COLO668 (cell line): ENCODE data around the gene MEMO1.
"Not testable (repeated sequence)": the region's sequence is repeated elsewhere in the genome, so short reads cannot be mapped to it uniquely, and the experiment has no call there.

Experiments used
- DNase-seq: peaks from one replicate; lab custom pipeline; 2025; ENCODE audit not compliant: unreplicated experiment; lab: John Stamatoyannopoulos, UW

The MEMO1 gene

DNA sequence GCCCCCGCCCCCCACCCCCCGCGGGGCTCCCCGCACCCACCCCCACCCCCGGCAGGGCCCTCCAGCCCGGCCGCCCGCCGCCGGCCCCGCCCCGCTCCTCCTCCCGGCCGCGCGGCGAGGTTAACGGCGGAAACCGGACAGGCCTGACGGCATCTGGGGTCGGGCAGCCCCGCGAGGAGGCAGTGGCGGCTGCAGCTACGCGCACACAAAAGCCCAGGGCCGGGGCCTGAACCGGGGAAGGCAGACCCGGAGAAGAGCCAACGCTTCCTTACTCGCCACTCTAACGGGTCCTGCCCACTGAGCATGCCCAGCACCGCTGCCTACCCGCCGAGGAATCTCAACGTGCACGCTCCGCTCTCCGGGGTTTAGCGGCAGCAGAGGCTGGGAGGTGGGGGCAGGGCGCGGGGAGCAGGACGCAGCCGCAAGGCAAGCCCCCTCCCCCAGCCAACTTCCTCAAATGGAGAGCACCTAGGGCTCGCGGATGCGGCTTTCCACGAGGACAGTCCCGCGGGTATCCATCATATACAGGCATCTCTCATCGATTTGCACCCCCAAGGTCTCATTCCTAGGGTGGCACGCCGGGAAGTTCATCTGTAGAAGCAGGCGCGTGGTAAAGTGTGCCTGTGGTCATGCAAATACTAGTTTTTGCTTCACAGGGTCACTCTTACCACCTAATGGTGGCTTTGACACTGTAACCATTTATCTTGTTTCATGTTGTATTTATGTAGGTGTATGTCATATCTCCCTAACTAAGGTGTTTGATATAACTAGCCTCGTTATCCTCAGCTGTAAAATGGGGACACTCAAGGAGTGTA, at the start of gene MEMO1:
MEMO1 (minus strand) TSS at position 339 of the 815 bp plus-strand sequence. CDS start 761 bp downstream, outside the sequence.
- peak; percentile 96 for DNase-seq

DNA sequence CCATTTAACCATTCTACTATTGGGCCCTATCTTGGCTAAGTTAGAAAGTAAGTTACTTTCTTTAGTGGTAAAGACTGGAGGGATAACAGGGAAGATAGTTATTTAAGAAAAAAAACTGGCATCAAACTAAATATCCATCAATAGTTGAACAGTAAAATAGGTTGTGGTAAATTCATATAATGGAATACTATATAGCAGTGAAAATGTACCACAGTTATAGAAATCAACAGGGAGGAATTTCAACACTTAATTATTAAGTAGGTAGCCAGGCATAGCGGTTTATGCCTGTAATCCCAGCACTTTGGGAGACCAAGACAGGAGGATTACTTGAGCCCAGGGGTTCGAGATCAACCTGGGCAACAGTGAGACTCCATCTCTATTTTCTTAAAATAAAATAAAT, 49.5 kb upstream of the MEMO1 start:
- no peak for DNase-seq

DNA sequence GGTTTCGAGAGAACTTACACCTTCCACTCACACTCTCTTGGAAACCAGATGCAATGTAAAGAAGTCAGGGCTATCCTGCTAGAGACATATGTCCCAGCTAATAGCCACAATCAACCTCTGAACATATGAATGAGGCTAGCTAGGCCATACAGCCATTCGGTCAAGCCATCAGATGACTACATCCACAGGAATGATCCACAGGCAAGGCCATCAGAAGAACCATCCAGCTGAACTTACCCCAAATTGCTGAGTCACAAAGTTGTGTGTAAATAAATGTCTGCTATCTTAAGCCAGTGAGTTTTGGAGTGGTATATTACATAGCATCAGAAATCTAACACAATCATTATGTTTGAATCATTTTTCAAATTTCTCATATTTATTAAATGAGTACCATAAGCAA, 47.3 kb upstream of the MEMO1 start:
- DNase-seq: no peak

DNA sequence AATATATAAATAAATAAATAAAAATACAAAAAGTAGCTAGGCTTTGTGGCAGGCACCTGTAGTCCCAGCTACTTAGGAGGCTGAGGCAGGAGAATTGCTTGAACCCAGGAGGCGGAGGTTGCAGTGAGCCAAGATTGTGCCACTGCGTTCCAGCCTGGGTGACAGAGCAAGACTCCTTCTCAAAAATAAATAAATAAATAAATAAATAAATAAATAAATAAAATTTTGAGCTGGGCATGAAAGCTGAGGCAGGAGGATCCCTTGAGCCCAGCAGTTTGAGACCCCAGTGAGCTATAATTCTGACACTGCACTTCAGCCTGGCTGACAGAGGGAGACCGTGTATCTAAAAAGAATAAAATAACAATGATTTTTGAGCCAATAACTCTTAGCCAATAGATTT, 43.8 kb upstream of the MEMO1 start:
- DNase-seq: not testable (repeated sequence)

DNA sequence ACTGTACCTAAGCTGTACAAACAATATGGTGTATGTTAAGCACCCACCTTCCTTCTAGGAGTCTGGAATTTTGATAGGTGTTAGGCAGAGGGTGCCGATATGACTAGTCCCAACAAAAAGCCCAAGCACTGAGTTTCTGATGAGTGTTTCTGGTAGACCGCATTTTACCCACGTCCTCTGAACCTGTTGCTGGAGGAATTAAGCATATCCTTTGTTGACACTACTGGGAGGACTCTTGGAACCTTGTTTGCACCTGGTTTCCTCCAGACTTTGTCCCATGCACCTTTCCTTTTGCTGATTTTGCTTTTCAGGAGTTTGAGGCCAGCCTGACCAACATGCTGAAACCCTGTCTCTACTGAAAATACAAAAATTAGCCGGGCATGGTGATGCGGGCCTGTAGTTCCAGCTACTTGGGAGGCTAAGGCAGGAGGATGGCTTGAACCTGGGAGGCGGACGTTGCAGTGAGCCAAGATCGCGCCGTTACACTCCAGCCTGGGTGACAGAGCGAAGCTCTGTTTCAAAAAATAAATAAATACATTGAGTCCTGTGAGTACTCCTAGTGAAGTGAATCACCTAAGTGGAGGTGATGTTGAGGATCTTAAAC, 41.1 kb upstream of the MEMO1 start:
- no peak for DNase-seq

DNA sequence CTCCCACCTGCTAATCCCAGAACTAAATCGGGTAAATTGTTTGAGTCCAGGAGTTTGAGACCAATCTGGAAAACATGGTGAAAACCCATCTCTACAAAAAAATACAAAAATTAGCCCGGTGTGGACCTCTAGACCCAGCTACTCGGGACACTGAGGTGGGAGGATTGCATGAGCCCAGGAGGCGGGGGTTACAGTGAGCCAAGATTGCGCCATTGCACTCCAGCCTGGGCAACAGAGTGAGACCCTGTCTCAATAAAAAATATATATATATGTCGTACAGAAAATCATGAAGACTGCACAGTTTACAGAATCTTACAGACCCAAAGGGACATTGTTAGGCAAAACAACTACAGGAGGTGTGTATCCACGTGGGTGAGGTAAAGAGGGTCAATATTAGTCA, 32.8 kb upstream of the MEMO1 start:
- no peak for DNase-seq

DNA sequence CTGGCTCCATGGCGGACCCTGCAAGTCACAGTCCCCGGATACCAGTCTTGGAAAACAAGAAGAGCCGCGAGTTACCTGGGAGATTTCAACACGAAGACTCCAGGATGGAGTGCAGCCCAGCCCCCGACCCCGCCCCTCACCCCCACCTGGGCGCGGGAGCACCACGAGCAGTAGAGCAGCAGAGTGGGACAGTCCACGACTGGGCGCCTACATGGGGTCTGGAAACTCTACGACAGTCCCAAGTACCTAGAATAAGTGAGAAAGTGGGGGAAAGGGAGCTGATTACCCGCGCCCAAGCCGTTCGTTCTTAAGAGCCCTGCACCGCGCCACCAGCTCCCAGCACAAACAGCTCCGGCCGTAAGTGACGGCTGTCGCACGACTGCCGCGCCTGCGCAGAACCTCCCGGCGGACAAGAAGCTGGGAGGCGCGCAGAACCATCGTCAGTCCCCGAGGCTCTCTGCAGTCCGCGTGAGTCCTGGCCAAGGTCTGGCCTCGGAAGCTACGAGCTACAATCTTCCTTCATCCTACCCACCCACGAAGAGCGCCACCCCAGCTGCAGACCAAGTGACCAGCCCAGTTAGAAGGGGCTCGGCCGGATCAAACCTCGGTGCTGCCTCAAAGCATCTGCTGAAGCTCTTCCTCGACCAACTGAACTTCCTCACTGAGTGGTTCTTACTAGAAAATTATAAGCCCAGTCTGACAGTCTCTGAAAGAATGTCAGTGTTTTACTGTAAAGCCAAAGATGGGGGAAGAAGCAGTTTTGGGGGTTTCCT, 28.8 kb upstream of the MEMO1 start, which contains the start of gene DPY30:
DPY30 (minus strand) TSS at position 359 of the 773 bp plus-strand sequence; CDS start at position 10, 349 bp downstream.
- peak; percentile 92 for DNase-seq

DNA sequence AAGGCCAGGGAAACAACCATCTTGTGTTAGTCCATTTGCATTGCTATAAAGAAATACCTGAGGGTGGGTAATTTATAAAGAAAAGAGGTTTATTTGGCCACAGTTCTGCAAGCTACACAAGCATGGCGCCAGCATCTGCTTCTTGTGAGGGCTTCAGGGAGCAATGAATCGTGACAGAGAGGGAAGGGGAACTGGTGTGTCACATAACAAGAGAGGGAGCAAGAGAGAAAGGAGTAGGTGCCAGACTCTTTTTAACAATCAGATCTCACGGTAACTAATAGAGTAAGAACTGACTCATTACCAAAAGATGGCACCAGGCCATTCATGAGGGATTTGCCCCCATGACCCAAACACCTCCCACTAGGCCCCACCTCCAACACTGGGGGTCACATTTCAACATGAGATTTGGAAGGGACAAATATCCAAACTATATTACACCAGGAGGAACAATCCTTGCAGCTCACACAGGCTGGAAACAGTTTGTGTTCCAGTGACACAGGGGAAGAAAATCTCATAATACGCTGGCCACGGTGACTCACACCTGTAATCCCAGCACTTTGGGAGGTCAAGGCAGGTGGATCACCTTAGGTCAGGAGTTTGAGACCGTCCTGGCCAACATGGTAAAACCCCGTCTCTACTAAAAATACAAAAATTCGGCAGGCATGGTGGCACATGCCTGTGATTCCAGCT, 23.5 kb upstream of the MEMO1 start:
- not testable (repeated sequence) for DNase-seq

DNA sequence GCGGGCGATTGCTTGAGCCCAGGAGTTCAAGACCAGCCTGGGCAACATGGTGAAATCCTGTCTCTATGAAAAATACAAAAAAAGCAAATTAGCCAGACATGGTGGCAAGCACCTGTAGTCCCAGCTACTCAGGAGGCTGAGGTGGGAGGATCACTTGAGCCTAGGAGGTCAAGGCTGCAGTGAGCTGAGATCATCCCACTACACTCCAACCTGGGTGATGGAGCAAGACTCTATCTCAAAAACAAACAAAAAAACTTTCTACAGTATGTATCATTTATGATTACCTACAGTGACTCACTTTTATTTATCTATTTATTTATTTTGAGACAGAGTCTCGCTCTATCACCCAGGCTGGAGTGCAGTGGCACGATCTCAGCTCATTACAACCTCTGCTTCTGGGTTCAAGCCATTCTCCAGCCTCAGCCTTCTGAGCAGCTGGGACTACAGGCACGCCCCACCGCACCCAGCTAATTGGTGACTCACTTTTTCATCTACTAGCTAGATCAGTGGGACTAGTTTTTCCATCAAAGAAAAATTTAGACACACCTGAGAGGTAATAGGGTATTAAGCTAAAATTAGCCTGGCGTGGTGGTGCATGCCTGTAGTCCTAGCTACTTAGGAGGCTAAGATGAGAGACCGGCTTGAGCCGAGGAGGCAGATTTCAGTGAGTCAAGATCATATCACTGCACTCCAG, 8.1 kb upstream of the MEMO1 start:
- DNase-seq: not testable (repeated sequence)

DNA sequence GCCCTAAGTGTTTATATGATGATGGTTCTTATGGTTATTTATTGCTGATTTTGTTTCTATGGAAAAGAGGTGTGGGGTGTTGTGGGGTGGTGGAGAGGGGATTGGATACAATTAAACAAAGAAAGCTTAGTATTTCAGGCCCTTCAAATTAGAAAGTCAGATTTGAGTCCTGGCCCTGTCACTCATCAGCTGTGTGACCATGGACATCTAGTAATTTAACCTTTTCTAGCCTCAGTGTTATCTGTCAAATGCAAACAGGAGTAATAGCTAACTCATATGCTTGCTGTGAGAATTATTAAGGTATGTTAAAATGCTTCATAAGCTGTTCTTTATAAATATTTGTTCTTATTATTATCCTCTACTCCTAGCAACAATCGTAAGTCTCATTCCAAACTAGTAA, 2.1 kb upstream of the MEMO1 start:
- DNase-seq: no peak

DNA sequence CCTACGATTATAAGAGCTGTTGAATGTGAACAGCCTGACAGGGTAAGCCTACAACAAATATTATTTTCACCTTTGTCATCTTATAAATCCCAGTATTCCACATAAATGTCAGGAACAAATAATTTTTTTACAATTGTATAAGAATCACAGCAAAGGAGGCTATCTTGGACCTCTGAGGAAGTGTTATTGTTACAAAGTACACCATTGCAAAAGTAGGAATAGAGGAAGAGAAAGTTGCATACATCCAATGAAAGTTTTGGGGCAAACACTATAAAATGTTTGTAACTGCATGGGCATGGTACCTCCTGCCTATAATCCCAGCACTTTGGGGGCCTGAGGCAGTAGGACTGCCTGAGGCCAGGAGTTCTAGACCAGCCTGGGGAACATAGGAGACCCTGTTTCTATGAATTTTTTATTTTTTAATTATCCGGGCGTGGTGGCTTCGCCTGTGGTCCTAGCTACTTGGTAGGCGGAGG, 715 bp upstream of the MEMO1 start:
- DNase-seq: no peak

DNA sequence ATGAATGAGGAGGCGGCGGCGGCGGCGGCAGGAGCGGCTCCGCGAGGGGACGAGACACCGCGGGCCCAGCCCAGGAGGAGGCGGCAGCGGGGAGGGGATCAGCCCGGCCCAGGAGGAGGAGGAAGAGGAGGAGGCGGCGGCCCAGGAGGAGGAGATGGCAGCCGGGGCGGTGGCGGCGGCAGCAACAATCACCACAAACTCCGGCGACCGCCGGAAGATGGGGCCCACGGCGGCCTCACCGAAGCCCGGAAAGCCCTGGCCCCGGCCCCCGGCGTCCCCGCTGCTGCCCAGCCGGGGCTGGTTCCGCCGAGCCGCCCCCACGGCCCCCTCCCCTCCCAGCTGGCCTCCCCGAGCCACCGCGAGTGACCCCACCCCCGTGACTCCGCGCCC, 533 bp downstream of the MEMO1 start:
- peak; percentile 62 for DNase-seq

DNA sequence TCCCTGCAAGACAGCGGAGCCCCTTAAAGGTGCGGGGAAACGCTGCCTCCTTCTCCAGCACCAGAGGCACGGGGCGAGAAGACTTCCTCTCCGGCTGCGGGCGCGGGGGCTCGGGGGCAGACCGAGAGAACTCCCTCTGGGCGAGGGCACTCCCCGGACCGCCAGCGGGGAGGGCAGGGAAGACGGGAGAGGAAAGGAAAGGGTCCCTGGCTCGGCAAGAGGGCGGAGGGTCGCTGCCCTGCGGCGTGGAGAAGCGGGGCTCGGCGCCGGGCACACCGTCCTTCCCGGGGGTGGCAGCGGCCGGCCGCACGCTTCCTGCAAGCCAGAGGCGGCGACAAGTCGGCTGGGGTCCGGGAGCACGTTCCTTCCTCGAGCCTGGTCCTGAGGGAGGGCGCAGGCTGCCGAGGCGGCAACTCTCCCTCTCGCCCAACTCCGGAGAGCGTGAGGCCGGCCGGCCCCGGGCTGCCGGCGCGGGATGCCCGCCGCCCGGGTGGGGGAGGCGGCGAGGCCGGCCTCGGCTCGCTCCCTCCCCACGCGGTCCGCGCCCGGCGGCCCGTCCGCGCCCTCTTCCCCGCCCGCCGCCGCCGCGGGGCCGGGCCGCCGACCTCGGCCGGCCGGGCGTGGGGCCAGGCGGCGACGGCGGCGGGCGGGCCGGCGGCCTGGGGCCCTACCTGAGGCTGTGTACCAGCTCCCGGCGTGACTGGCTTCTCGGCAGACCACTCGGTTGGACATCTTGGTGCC, 1.1 kb downstream of the MEMO1 start:
- DNase-seq: peak; percentile 57

DNA sequence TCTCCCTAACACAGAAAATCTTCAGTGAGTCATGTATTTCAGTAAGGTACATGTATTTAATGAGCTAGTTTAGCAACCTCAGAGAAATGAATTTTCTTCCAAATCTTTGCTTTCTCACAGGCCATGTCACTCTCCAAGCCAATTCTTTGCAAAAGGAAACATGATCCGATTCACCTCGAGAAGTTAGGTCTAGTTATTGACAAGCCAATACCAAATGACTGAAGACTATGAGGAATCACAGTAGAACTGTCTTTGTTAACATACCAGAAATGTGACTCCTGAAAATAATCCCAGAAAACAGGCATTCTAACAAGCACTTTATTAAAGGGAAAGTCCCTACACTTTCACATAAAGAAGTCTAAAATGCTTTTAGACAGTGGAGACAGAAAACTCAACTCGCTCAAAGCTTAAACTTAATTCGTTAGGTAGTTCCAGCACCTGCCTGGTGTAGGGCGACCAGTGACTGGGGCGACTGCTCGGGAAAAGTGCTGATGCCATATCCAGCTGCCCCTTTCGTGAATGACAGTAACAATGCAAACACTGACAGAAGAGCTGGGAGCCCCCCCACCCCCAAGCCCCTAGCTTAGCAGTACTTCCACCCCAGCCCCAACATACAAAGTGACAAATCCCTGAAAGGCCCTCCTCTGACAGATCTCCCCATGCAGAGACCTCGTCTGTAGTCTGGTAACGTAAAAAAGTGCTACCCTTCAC, 1.8 kb downstream of the MEMO1 start:
- DNase-seq: peak; percentile 44

DNA sequence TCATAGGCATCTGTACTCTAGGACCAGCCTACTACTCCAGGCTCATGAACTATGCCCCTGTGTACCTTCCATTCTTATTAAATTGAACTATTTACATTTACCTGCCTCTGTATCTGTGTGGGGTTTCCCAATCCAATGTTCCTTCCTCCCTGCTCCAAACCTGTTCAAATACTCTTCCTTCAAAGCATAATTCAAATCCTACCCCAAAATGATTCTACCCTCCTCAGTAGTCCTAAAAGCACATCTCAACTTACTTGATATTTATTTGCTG, 3.8 kb downstream of the MEMO1 start:
- no peak for DNase-seq

DNA sequence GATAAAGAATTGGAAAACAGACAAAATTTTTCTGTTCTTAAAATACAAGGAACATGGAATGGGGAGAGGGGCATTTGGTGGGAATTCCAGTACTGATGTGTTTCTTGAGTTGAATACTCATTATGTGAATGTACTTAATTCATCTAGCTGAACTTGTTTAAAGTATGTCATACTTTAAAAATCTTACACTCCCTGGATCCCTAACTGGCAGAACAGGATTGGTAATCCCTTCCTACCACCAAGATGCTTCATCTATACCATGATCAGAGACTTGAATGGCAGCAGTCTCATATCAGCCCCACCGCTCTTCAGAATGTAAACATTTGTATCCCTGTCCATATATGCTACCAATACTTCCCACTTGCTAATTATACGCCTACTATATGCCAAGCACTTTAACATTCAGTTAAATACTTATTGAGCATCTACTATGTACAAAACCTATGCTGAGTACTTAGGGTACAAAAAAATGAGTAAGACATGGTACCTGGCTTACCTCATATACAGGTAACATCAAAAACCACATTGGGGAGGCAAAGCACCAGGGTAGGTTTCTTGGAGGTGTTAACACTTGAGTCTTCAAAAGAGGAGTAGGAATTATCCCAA, 5.3 kb downstream of the MEMO1 start:
- DNase-seq: no peak

DNA sequence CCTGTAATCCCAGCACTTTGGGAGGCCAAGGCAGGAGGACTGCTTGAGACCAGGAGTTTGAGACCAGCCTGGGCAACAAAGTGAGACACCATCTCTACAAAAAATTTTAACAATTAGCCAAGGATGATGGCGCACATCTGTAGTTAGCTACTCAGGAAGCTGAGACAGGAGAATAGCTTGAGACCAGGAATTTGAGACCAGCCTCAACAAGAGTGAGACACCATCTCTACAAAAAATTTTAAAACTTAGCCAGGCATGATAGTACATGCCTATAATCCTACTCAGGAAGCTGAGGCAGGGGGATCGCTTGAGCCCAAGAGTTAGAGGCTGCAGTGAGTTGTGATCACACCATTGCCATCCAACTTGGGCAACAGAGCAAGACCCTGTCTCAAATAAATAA, 7.0 kb downstream of the MEMO1 start:
- DNase-seq: no peak

DNA sequence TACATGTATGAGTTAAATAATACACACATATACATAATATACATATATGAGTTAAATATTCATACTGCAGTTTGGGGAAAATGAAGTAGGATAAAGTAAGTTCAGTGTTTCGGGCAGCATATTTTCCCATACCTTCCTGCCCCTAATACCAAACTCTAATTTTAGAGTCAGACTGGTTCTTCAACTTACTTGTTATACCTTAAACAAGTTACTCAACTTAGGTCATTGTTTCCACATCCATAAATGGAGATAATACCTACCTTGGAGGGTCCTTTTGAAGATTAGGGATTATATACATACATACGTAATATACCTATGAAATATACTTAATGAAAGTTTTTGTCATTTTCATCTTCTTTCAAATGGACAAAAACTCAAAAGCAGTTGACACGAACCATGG, 8.4 kb downstream of the MEMO1 start:
- no peak for DNase-seq

DNA sequence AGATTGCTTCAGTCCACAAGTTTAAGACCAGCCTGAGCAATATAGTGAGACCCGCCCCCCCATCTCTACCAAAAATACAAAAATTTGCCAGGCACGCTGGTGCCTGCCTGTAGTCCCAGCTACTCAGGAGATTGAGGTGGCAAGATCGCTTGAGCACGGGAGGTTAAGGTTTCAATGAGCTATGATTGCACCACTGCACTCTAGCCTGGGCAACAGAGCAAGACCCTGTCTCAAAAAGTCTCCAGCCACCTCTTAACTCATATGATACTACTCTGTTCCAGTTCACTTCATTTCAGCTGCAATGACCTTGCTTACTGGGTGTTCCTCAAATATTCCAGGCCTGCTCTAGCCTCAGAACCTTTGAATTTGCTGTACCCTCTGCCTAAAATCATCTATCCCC, 11.4 kb downstream of the MEMO1 start:
- no peak for DNase-seq
